ENCODE measurements around the gene ABCB4.
"Not testable (repeated sequence)": the region's sequence is repeated elsewhere in the genome, so short reads cannot be mapped to it uniquely, and the experiment has no call there.

GRCh38 chr7:87465534-87465880 is 10.0 kb downstream of the ABCB4 start:
- not testable (repeated sequence) for TF ChIP-seq TOX (CRISPR knock-in tag; IDR thresholded peaks at IDR 0.05; ENCODE audit: borderline replicate concordance); ESRRG (CRISPR knock-in tag; IDR thresholded peaks at IDR 0.05); TCF4 (CRISPR knock-in tag; IDR thresholded peaks at IDR 0.05; ENCODE audit: borderline replicate concordance); ZFP3 (CRISPR knock-in tag; IDR thresholded peaks at IDR 0.05); ZFP30 (CRISPR knock-in tag; IDR thresholded peaks at IDR 0.05); ZNF565 (CRISPR knock-in tag; conservative IDR thresholded peaks at IDR 0.05; ENCODE audit: low read depth); POU6F1 (CRISPR knock-in tag; IDR thresholded peaks at IDR 0.05; ENCODE audit: borderline replicate concordance, low read depth); PPARA (CRISPR knock-in tag; IDR thresholded peaks at IDR 0.05; ENCODE audit: borderline replicate concordance); ZC3H10 (CRISPR knock-in tag; IDR thresholded peaks at IDR 0.05)
- TF ChIP-seq, protein P1, sequence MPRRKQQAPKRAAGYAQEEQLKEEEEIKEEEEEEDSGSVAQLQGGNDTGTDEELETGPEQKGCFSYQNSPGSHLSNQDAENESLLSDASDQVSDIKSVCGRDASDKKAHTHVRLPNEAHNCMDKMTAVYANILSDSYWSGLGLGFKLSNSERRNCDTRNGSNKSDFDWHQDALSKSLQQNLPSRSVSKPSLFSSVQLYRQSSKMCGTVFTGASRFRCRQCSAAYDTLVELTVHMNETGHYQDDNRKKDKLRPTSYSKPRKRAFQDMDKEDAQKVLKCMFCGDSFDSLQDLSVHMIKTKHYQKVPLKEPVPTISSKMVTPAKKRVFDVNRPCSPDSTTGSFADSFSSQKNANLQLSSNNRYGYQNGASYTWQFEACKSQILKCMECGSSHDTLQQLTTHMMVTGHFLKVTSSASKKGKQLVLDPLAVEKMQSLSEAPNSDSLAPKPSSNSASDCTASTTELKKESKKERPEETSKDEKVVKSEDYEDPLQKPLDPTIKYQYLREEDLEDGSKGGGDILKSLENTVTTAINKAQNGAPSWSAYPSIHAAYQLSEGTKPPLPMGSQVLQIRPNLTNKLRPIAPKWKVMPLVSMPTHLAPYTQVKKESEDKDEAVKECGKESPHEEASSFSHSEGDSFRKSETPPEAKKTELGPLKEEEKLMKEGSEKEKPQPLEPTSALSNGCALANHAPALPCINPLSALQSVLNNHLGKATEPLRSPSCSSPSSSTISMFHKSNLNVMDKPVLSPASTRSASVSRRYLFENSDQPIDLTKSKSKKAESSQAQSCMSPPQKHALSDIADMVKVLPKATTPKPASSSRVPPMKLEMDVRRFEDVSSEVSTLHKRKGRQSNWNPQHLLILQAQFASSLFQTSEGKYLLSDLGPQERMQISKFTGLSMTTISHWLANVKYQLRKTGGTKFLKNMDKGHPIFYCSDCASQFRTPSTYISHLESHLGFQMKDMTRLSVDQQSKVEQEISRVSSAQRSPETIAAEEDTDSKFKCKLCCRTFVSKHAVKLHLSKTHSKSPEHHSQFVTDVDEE (CRISPR knock-in tag; IDR thresholded peaks at IDR 0.05) = not testable (repeated sequence)
